PC-3 (cell line): Measurements from ENCODE around the gene INSIG1. TPM values are rescaled to one million over a fixed set of nuclear protein-coding genes. Genes with fewer than 3 reads are reported as not detected.
A peak's percentile ranks its signal among the peaks of the same experiment; 100 is the strongest.

Experiments used
- ATAC-seq: fragments of 200-7000 bp; cut with Tn5 transposase; 2 replicates; pipeline ENCODE4 v1.9.1; 2020; ENCODE audit warnings: mild to moderate bottlenecking, moderate library complexity
- BruUV-seq: library from RNA; stranded (reverse); fragments of 400-500 nt; replicated peaks from 2 replicates; lab custom pipeline; 2021; lab: Mats Ljungman, UMichigan
- CTCF ChIA-PET: fragments of 300-600 bp; sonication (Branson Sonifier 250); formaldehyde crosslinking; loops from one replicate; lab custom pipeline; 2022; ENCODE audit warnings: antibody characterized with exemption; lab: Charles Lee
- POLR2A ChIA-PET: fragments of 300-600 bp; sonication (Branson Sonifier 250); formaldehyde crosslinking; loops from one replicate; lab custom pipeline; 2022; ENCODE audit warnings: antibody characterized with exemption; ENCODE audit not compliant: unreplicated experiment; lab: Charles Lee
- DNase-seq: peaks from one replicate; pipeline ENCODE4 v3.0.0-alpha.2; 2015
- H2AFZ ChIP-seq: fragments of 300-600 bp; sonication (generic); 2 replicates; pipeline ENCODE4 v1.6.0; 2016; ENCODE audit warnings: antibody characterized with exemption, low read length
- H3F3A ChIP-seq: fragments of 300-600 bp; sonication (generic); one replicate; pipeline ENCODE4 v1.6.0; 2017; ENCODE audit warnings: antibody characterized with exemption, low read length, control low read depth, mild to moderate bottlenecking; ENCODE audit not compliant: unreplicated experiment
- H3K27ac ChIP-seq: fragments of 300-600 bp; sonication (generic); 2 replicates; pipeline ENCODE4 v1.5.1; 2016; ENCODE audit warnings: mild to moderate bottlenecking, low read length
- H3K27me3 ChIP-seq: fragments of 300-600 bp; sonication (generic); 2 replicates; pipeline ENCODE4 v1.6.1; 2016; ENCODE audit warnings: low read length, mixed read lengths
- H3K36me3 ChIP-seq: fragments of 300-600 bp; sonication (generic); 2 replicates; pipeline ENCODE4 v1.6.1; 2016; ENCODE audit warnings: low read depth, mixed run types, low read length, mixed read lengths
- H3K4me1 ChIP-seq: fragments of 300-600 bp; sonication (generic); 2 replicates; pipeline ENCODE4 v1.5.1; 2016; ENCODE audit warnings: low read length; ENCODE audit not compliant: insufficient read depth
- H3K4me2 ChIP-seq: fragments of 300-600 bp; sonication (generic); 2 replicates; pipeline ENCODE4 v1.6.0; 2016; ENCODE audit warnings: low read length
- H3K4me3 ChIP-seq: fragments of 300-600 bp; sonication (generic); 2 replicates; pipeline ENCODE4 v1.5.1; 2016; ENCODE audit warnings: mild to moderate bottlenecking, low read length, mixed read lengths
- H3K79me2 ChIP-seq: fragments of 300-600 bp; sonication (generic); 2 replicates; pipeline ENCODE4 v1.6.1; 2017; ENCODE audit warnings: low read length, mixed read lengths
- H3K9ac ChIP-seq: fragments of 300-600 bp; sonication (generic); 2 replicates; pipeline ENCODE4 v1.6.0; 2016; ENCODE audit warnings: mild to moderate bottlenecking, low read length
- H3K9me2 ChIP-seq: fragments of 300-600 bp; sonication (generic); replicated peaks from 2 replicates; pipeline ENCODE4 v1.6.1; 2016; ENCODE audit warnings: mixed run types, low read length, mixed read lengths
- H3K9me3 ChIP-seq: fragments of 300-600 bp; sonication (generic); 2 replicates; pipeline ENCODE4 v1.6.1; 2016; ENCODE audit warnings: low read length, mixed read lengths
- H4K20me1 ChIP-seq: fragments of 300-600 bp; sonication (generic); 2 replicates; pipeline ENCODE4 v1.6.1; 2016; ENCODE audit warnings: low read length, mixed read lengths
- EZH2 ChIP-seq: fragments of 300-600 bp; sonication (generic); IDR thresholded peaks from one replicate; pipeline ENCODE4 v1.6.1; 2017; ENCODE audit warnings: antibody characterized with exemption, mild to moderate bottlenecking, low read length; ENCODE audit not compliant: unreplicated experiment
- EZH2phosphoT487 ChIP-seq: fragments of 300-600 bp; sonication (generic); IDR thresholded peaks from 2 replicates; pipeline ENCODE4 v1.6.1; 2018; ENCODE audit warnings: mild to moderate bottlenecking, antibody characterized with exemption, low read length, borderline replicate concordance
- intact Hi-C: fragments of 100-400 bp; cut with micrococcal nuclease; formaldehyde crosslinking; loops from 2 replicates; pipeline ENCODE4 v1.9.0; 2023
- total RNA-seq: library from RNA; depleted of rRNA; stranded (reverse); fragments of >200 nt; gene quantifications from 2 replicates; pipeline ENCODE4 v1.2.3, GENCODE V29; 2014
- TF ChIP-seq, protein P1 (sequence below): fragments of 300-600 bp; sonication (generic); conservative IDR thresholded peaks from 2 replicates; pipeline ENCODE4 v1.5.1; 2017; ENCODE audit warnings: antibody characterized with exemption, low read depth, mild to moderate bottlenecking, low read length

The INSIG1 gene
- total RNA-seq, 1 experiment from 2014 or later, result 83.3 TPM

DNA sequence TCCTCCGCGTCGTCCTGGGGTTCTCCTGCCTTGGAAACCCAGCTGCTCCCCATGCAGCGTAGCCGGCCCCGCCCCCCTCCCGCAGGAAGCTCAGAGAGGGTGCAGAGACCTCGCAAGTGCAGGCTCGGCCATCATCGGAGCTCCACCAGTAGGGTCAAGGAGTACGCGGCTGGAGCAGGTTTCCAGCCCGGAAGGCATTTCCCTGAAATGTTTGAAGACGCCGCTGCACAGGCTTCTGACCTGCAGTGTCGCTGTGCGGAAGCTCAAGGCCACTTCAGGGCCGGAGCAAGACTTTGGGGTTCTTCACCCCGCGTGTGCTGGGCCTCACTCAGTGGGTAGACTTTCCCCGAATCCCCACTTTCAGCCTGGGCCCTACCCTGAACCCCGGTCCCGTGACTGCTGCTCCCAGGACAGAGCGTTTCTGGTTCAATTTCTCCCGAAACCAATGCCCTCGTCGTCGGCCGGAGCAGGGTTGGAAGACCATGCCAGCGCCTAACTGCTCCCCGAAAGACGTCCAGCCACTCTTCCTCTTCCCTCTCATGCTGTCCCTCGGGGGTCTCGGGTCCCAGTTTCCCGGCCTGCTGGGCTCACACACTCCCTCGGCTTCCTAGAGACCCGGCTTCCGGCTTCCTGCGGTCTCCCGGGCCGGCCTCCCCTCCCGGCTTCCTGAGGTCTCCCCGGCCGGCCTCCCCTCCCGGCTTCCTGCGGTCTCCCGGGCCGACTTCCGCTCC, 52.1 kb downstream of the INSIG1 start:
- intact Hi-C loops, result loop anchor here (5.0 kb wide), 1 partner anchor 347 kb away; the partner anchor contains the start of gene PAXIP1
- POLR2A ChIA-PET, result no interaction called here
- Histone ChIP-seq H3K4me3 (no peak overlapping the region), H3K36me3 (no peaks in the 10 kb centered on the region), H3K9ac (no peak overlapping the region), H3K9me3 (no peaks in the 10 kb centered on the region), H3K27ac (no peak overlapping the region), H3K79me2 (no peaks in the 10 kb centered on the region), H3K9me2 (no peaks in the 10 kb centered on the region), H3K27me3 (no peaks in the 10 kb centered on the region), H4K20me1 (no peaks in the 10 kb centered on the region), H2AFZ (peak overlapping the region; percentile 45; the same call in 1 of the 2 replicates), H3K4me2 (peak overlapping the region; percentile 51), H3F3A (no peaks in the 10 kb centered on the region), H3K4me1 (no peaks in the 10 kb centered on the region)
- no peak for TF ChIP-seq EZH2
- TF ChIP-seq EZH2phosphoT487, result no peak
- ATAC-seq, result peak; percentile 8
- no TSS peak for BruUV-seq
- CTCF ChIA-PET, result interaction anchor here (0.6 kb wide), 1 partner anchor 8 kb away, joined by 3 read pairs; no protein-coding TSS in a partner anchor
- no peak for DNase-seq

GRCh38 chr7:155351120-155351870, 53.6 kb downstream of the INSIG1 start:
- H2AFZ ChIP-seq, result no peak overlapping the region
- ChIA-PET POLR2A (no interaction called here), CTCF (no interaction called here)
- no peaks in the 10 kb centered on the region for H4K20me1 ChIP-seq
- no peak for TF ChIP-seq EZH2
- no peak for TF ChIP-seq EZH2phosphoT487
- TF ChIP-seq, protein P1, sequence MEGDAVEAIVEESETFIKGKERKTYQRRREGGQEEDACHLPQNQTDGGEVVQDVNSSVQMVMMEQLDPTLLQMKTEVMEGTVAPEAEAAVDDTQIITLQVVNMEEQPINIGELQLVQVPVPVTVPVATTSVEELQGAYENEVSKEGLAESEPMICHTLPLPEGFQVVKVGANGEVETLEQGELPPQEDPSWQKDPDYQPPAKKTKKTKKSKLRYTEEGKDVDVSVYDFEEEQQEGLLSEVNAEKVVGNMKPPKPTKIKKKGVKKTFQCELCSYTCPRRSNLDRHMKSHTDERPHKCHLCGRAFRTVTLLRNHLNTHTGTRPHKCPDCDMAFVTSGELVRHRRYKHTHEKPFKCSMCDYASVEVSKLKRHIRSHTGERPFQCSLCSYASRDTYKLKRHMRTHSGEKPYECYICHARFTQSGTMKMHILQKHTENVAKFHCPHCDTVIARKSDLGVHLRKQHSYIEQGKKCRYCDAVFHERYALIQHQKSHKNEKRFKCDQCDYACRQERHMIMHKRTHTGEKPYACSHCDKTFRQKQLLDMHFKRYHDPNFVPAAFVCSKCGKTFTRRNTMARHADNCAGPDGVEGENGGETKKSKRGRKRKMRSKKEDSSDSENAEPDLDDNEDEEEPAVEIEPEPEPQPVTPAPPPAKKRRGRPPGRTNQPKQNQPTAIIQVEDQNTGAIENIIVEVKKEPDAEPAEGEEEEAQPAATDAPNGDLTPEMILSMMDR, result no peak
- no peak overlapping the region for H3K27ac ChIP-seq
- H3K9ac ChIP-seq, result no peak overlapping the region
- no peak overlapping the region for H3K4me2 ChIP-seq
- no peaks in the 10 kb centered on the region for H3K27me3 ChIP-seq
- intact Hi-C loops, result no loop called here
- no peaks in the 10 kb centered on the region for H3F3A ChIP-seq
- H3K9me3 ChIP-seq, result no peaks in the 10 kb centered on the region
- ATAC-seq, result no peak
- BruUV-seq, result no TSS peak
- no peaks in the 10 kb centered on the region for H3K4me1 ChIP-seq
- no peaks in the 10 kb centered on the region for H3K36me3 ChIP-seq
- H3K4me3 ChIP-seq, result no peak overlapping the region
- no peaks in the 10 kb centered on the region for H3K9me2 ChIP-seq
- no peaks in the 10 kb centered on the region for H3K79me2 ChIP-seq
- DNase-seq, result no peak

DNA sequence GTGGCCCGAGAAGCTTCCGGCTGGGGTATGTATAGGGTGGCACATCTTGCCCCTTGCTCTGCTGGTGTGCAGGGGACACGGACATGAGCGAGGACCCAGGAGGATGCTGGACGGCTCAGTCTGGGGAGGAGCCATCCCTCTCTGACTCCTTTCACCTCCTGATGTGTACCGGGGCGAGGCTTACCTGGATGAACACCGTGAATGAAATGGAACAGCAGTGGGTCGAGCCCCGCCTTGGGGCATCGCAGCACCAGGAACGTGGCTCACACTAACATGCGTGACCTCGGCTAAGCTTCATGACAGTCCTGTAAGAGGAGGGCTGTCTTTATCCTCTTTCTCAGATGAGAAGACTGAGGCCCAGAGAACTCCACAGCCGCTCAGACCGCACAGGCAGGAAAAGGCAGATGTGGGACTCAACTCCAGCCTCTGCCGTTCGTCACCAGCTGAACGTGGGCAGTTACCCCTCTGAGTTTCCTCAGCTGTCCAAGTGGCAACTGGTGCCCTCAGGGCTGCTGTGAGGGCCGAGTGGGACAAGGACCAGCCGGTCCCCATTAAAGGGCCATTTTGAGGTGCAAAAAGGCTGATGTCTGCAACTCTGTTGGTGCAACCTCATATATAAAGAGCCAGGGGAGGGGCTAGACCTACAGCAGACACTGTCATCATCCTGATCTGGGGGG, 54.5 kb downstream of the INSIG1 start:
- H3K9me3 ChIP-seq, result no peaks in the 10 kb centered on the region
- intact Hi-C loops, result no loop called here
- H4K20me1 ChIP-seq, result no peaks in the 10 kb centered on the region
- H3K4me2 ChIP-seq, result no peak overlapping the region
- H3K27me3 ChIP-seq, result no peaks in the 10 kb centered on the region
- no peaks in the 10 kb centered on the region for H3F3A ChIP-seq
- no peak overlapping the region for H3K9ac ChIP-seq
- H3K9me2 ChIP-seq, result no peaks in the 10 kb centered on the region
- ATAC-seq, result no peak
- no peak overlapping the region for H3K4me3 ChIP-seq
- H3K4me1 ChIP-seq, result no peaks in the 10 kb centered on the region
- TF ChIP-seq EZH2 (no peak), EZH2phosphoT487 (no peak)
- TF ChIP-seq, protein P1, result no peak
- CTCF ChIA-PET, result no interaction called here
- H2AFZ ChIP-seq, result no peak overlapping the region
- H3K36me3 ChIP-seq, result no peaks in the 10 kb centered on the region
- DNase-seq, result no peak
- no peak overlapping the region for H3K27ac ChIP-seq
- no peaks in the 10 kb centered on the region for H3K79me2 ChIP-seq
- POLR2A ChIA-PET, result no interaction called here
- BruUV-seq, result no TSS peak
